Stimulated activated CD8-positive, alpha-beta memory T cell treated with anti-CD3 and anti-CD28 coated beads, Interleukin-2, amount 100 ng/mL, for 1 hour (primary cell): ENCODE measurements around the gene ZC3HAV1L.
A peak's percentile ranks its signal among the peaks of the same experiment; 100 is the strongest.
"Not testable (repeated sequence)": the region's sequence is repeated elsewhere in the genome, so short reads cannot be mapped to it uniquely, and the experiment has no call there.

Source experiments
- DNase-seq, 2 donors: peaks; one replicate each; pipeline ENCODE4 v3.0.0-alpha.2; 2020; ENCODE audit warnings: low read depth in 2 of 2

ZC3HAV1L gene

DNA sequence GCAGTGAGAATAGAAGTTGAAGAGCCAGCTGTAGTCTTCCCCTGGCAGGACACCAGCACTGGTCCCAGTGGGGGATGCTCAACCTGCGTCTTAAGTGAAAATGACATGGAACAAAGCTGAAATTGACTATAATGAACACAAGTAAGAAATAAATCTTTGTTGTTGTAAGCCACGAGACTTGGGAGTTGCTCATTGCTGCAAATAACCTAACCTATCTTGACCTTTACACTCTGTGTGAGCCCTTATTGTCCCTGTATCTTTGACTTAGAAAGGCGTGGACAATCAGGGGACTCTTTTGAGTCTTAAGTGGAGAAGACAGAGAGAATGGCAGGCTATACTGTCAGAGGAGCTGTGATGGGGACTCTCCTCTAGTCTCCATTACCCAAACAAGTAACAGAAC is 16.9 kb downstream of the ZC3HAV1L start:
- no peak for DNase-seq

DNA sequence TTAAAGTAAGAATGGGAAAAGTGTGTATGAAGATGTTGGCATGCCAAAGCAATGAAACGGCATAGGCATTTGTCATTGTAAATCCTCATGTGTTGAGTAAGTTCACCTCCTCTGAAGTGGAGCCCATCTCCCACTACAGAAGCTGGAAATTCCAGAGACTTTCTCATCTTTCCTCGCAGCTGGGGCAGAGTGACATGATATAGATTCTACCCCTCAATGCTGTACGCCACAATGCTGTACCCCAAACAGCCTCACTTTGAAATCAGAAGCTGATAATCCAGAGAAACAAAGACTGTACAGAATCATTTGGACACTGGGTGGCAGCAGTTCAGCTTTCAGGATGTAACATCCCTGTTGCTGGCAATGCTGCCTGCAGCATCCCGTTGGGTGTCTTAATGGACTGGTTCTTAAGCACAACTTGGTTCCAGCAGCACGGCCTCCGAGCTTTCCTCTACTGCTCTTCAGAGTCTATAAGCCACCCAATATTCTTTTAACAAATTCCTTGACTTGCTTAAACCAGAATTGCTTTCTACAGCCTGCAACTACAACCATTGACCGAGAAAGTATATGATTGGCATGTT is 18.8 kb downstream of the ZC3HAV1L start:
- DNase-seq, result peak; percentile 26 to 35

DNA sequence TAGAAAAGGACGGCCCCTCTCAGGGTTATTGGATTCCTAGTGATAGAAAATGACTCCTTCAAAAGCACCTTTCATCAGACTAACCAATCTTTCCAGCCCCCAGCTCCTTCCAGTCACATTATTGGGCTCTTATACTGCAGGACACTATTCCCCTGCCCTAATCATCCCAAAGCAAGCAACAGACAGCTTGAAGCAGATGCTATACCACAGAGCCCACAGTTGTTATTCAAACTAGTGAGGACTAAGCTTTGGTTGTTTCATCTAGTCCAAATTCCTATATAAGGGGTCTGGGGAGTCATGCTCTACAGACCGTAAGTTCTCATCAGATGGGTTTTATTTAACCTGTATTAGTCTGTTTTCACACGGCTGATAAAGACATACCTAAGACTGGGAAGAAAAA is 24.5 kb downstream of the ZC3HAV1L start:
- no peak for DNase-seq

DNA sequence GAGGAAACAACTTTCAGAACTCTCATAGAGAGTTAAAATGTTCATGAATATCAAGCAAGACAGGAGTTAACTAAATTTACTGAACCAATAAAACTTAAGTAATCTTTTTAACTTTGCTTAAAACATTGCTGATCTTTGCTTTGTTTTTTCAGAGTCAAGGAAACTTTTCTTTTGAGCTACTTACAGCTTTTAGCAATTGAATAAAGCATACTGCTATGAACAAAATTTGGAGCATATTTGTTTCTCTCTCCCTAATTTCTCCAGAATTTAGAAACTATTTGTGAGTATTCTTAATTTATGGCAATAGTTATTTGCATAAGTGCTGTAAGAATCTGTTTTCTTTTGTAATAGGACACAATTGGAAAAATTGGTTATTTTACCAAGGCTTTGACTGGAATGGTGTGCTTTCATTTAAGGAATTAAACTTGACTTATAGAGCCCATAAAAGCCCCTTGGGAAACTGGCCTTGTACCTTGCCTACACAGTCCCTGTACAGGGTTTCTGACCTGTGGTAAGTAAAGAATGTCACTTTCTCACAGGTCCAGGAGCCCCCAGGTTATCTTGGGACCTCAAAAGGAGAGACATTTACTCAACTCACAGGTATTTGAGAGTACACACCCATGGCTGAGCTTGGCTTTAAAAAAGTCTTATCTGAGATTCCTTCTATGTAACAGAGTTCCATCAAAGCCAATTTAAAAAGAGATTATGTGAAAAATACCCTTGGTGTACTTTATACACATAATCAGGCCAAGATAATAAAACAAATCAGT is 31.3 kb downstream of the ZC3HAV1L start:
- no peak for DNase-seq

DNA sequence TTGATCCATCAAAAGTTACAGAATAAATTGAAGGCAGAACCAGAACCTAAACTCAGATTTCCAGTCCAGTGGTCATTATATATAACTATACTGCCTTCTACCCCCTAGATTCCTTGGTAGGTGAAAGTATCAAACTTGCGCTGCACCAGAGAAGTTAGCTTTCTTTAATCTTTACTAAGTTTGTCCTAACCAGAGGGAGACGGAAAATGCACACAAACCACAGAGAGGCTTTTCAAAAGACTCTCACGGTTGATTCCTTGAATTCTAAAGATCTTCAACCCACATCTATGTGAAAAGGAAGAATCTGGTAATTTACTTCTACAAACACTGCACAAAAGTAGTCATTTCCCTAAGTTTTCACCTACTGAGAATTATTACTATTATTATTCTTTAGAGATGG is 36.4 kb downstream of the ZC3HAV1L start:
- no peak for DNase-seq

DNA sequence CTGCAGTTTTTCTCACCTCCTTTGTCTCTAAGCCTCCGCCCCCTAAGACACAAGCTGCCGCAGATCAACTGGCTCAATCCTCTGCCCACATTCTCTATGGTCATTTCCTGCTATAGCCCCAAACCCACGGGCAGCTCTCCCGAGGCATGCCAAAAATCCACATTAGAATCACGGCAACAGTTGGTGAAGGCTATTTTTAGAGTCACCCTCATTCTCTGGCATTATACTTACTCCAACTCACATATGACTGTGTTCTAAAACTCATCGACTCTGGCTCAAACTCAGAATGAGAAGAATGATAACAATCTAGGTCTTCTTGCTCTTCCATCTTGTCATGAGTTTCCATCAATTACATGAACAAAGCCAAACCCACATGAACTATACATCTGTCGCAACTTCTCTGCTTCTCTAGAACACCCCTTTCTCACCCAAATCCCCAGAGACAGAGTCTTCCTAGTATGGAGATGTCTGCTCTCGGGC is 43.8 kb downstream of the ZC3HAV1L start:
- DNase-seq, result no peak

DNA sequence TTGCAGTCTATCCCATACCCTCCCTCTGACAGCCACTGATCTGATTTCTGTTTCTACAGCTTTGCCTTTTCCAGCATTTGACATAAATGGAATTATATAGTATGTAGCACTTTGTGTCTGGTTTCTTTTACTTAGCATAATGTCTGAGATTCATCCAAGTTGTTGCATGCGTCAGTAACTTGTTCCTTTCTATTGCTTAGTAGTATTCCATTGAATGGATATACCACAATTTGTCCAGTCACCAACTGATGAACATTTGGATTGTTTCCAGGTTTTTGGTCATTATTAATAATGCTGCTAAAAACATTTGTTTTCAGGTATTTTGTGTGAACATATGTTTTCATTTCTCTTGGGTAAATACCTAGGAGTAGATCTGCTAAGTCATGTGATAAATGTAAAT is 48.2 kb downstream of the ZC3HAV1L start:
- DNase-seq, result no peak

DNA sequence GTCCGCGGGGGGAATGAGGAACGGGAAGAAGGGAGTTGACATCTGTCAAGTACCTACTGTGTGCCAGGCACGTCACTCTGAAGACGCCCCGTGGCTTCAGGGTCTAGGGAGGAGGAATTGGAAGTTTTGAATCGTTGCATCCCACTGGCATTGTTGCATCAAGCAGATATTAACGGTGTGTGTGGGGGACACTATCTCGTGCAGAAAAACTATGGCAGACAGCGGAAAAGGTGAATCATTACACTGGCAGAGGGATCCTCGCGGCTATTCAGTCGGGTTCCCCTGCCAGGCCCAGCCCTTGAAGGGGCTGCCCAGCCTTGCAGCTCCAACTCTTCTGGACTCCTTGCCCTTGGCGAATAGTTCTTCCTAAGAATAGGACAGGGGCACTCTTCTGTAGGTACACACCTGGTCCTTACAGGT is 53.6 kb downstream of the ZC3HAV1L start:
- no peak for DNase-seq

DNA sequence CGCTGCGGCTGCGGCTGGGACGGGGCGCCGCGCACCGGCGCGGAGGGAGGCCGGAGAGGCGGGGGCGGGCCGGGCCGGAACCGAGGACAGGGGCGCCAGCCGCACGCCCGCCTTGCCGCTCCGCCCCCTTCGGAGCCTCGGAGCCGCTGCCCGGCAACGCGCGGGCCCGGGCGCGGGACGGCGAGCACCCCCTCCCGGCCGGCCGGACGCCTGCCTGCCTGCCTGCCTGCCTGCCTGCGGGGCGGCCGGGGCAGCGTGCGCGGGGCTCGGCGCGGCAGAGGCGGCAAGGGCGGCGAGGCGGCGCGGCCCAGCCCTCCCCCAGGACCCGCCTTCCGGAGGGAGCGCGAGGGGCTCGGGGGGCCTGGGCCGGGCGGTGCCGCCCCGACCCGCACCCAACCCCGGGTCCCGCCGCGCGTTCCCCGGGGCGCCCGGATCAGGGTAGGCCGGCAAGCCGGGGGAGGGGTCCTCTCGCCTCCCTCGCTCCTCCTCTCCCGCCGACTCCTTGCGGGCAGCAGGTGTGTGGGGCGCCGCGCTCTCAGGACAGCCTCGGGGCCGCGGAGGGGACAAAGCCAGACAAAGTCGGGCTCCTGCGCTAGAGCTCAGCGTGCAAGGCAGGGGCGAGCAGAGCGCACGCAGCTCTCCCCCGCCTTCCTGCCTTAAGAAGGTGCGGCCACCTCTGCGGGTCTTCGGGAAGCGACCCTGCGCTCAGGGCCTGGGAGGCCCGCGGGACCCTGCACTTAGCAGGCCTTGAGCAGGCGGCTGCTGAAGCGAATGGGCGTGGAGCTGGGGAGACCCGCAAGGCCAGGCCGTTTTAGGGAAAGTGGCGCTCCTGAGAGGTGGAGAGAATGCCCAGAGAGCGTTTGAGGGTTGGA is 54.3 kb downstream of the ZC3HAV1L start, which contains the start of gene KIAA1549:
TSS of gene KIAA1549 (minus strand) at position 58 of the 872 bp plus-strand sequence. CDS start 120 bp downstream, outside the sequence.
- peak; percentile 8 to 28 for DNase-seq

DNA sequence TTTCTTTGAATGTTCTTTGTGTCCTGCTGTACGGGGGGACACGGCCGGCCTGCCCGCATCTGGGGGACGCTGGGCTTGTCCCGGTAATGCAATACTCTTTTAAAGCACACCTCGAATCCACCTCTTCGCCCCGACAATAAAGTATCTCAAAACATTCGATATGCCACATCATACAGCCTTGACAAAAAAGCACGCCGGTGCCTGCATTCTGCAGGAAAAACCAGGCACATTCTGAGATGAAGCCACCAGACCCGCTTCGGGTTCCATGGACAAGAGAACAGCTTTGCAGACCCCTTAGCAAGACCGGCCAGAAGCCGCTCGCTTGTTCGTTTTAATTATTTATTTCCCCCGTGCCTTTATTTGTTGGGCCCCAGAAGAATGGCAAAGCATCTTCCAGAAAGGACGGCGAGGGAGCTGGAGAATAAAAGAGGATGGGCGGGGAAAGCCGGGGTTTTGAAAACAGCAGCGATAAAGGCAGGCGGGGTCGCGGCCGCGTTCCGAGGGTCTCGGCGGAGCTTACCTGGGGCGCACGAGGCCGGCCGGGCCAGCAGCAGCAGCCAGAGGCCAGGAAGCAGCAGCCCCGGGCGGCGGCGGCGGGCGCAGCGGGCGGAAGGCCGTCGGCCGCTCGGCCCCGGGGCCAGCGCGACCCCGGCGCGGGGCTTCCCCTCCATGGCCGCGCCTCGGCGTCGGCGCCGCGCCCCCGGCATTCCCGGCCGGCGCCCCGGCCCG is 55.1 kb downstream of the ZC3HAV1L start:
- no peak for DNase-seq

DNA sequence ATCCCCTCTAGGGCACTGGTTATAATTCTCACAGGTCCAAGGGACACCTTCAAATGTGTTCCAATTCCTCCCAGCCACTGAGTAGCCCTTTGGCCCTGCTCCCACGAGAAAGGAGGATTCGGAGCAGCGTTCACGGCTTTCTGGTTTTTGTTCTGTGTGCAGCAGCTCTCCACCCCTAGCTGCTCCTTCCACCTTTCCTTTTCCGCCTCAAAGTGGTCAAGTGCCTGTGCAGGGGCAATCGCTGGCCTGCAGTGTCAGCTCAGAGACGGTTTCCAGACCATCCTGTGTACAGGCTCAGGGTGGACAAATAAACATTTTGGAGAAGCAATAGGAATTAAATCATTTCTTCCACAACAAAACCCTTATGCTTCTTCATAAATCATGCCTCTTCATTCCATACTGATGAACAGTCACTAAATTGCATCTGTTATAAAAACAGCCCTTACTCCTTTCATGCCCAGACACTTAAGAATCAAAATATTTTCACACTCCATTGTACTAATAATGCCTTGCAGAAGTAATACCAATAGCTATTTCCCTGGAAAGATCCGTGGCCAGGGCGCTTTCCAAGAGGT is 55.8 kb downstream of the ZC3HAV1L start:
- no peak for DNase-seq

DNA sequence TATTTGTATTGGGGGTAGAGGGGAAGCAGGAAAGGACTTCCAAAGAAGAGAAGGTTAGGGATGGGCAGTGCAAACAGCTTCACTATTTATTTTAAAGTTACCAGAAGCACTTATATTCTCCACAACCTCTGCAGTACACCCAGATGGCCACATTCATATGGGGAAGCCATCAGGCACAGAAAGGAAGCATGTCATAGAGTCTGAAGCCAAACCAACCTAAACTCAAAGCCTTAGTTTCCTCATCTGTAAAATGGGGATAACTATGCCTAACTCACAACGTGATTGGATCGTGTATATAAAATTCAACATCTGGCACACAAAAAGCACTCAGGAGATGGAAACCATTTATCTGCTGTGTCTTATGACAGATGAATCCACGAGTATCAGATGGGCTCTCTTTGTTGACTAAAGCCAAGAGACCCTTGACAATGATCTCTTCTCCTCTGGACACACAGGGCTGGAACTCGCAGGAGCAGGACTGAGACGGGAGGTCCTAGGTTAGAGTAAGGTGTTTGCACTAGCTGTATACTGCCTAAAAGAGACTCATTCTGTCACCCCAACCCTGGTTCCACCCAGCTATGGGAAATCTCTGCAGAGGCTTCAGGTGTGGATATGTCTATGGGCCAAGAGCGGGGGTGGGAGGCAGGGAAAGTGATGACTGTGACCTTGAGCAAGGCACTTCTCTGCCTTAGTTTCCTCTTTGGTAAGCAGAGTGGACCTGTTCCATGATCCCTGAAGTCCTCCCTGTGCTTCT is 56.4 kb downstream of the ZC3HAV1L start:
- no peak for DNase-seq

DNA sequence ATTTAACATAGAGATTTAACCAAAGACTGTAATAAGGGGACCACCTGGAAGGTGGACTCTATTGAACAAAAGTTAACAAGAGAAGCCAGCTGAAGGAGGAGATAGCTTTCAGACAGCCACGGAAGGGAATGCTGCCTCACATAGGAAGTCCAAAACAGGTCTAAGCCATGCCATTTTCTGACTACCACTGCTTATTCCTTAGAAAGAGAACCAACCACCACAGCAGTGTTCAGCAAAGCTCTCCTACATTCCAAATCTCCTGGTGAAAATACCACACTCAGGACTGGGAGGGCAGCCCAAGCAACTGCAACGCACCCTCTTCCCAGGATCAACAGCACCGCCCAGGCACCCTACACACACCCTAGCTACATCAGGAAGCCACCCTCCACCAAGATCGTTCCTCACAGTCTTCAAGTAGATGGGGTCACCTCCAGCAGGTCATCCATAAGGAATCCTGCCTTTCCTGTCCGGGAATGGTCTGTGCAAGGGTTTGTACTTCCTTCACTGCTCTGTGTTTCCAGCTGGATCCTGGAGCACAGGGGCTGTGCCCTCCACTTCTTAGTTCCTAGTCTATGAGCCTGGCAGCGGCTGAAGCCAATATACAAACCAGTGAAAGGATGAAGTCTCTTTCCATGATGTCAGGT is 57.2 kb downstream of the ZC3HAV1L start:
- DNase-seq, result no peak

DNA sequence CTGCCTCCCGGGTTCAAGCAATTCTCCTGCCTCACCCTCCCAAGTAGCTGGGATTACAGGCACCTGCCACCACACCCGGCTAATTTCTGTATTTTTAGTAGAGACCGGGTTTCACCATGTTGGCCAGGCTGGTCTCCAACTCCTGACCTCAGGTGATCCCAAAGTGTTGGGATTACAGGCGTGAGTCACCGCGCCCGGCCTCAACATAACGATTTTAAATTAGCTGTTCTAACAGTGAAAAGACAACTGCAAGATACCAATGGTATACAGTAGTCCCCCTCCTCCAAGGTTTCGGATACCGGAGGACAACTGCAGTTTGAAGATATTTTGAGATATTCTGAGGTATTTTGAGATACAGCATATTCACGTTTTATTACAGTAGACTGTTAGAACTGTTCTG is 59.7 kb downstream of the ZC3HAV1L start:
- DNase-seq, result not testable (repeated sequence)
